K562 (cell line): ENCODE measurements around the gene NUTF2. TPM values are rescaled to one million over a fixed set of nuclear protein-coding genes. Genes with fewer than 3 reads are reported as not detected.

ENCODE experiments used
- ARID2 ChIP-seq: fragments of 450-650 bp; IDR thresholded peaks from 2 replicates; pipeline ENCODE4 v1.6.1; 2017; ENCODE audit warnings: antibody characterized with exemption, mild to moderate bottlenecking
- ATF7 ChIP-seq: fragments of 450-650 bp; IDR thresholded peaks from 2 replicates; pipeline ENCODE4 v1.7.1; 2014; ENCODE audit warnings: mild to moderate bottlenecking, moderate library complexity
- CEBPB ChIP-seq: fragments of 450-650 bp; IDR thresholded peaks from 2 replicates; pipeline ENCODE4 v1.6.1; 2016; ENCODE audit warnings: missing genetic modification characterization, missing compliant biosample characterization
- POLR2H ChIP-seq: IDR thresholded peaks from 2 replicates; pipeline ENCODE4 v1.6.1; 2016; ENCODE audit warnings: missing genetic modification characterization, low read depth, mild to moderate bottlenecking, control low read depth, missing compliant biosample characterization, moderate library complexity
- POLR3G ChIP-seq: IDR thresholded peaks from 2 replicates; pipeline ENCODE4 v1.6.1; 2011; ENCODE audit not compliant: insufficient read length, insufficient replicate concordance; ENCODE audit errors: extremely low read depth
- RFX5 ChIP-seq: IDR thresholded peaks from 2 replicates; pipeline ENCODE4 v1.6.1; 2011; ENCODE audit warnings: low read depth, mild to moderate bottlenecking, improper control_type of control experiment, low read length
- RFX7 ChIP-seq: fragments of 250-450 bp; sonication (Bioruptor Pico); IDR thresholded peaks from 2 replicates; pipeline ENCODE4 v1.5.1; 2021; ENCODE audit warnings: mild to moderate bottlenecking
- SMAD1 ChIP-seq: fragments of 150-350 bp; IDR thresholded peaks from 2 replicates; pipeline ENCODE4 v1.6.1; 2014; ENCODE audit warnings: low read length, low read depth; ENCODE audit not compliant: partially characterized antibody
- TCF7L2 ChIP-seq: fragments of 150-350 bp; IDR thresholded peaks from 2 replicates; pipeline ENCODE4 v1.6.1; 2016; ENCODE audit warnings: low read depth, mild to moderate bottlenecking, low read length, moderate library complexity
- ZNF217 ChIP-seq: sonication (generic); formaldehyde crosslinking; IDR thresholded peaks from 2 replicates; pipeline ENCODE4 v1.8.0; 2022; ENCODE audit warnings: mild to moderate bottlenecking, missing genetic modification reagents
- ZNF444 ChIP-seq: fragments of 250-450 bp; sonication (Bioruptor Pico); IDR thresholded peaks from 2 replicates; pipeline ENCODE4 v1.4.0; 2020; ENCODE audit warnings: mild to moderate bottlenecking, moderate library complexity
- ZNF778 ChIP-seq: fragments of 450-650 bp; formaldehyde crosslinking; IDR thresholded peaks from 2 replicates; pipeline ENCODE4 v1.4.0; 2020; ENCODE audit warnings: mild to moderate bottlenecking, moderate library complexity
- polyA plus RNA-seq, 8 experiments: library from polyadenylated mRNA; depleted of rRNA in 4 of 8; stranded (reverse) in 5 of 8; unstranded in 3 of 8; fragments of >200 nt; fragmentation: Nextera tagmentation in 2 of 8; fragmentation: Illumina TruSeq in 1 of 8; extraction: Ambion mirVana in 2 of 8; extraction: Trizol in 1 of 8; gene quantifications; 2 replicates each; pipeline versions ENCODE4 v1.2.1 to v1.2.3, GENCODE V29; 2011 to 2014; ENCODE audit warnings: inconsistent platforms in 1 of 8, missing spikeins in 1 of 8
- total RNA-seq, 7 experiments: library from RNA; depleted of rRNA in 6 of 7; stranded (reverse); fragments of >200 nt in 6 of 7; fragmentation: Illumina TruSeq in 2 of 7; extraction: Trizol in 2 of 7; gene quantifications; 2 replicates each; pipeline versions ENCODE4 v1.2.1 to v1.2.3, GENCODE V29; 2011 to 2021; ENCODE audit warnings: low replicate concordance in 1 of 7
- TF ChIP-seq, protein P1 (sequence below): fragments of 200-800 bp; sonication (Bioruptor generic); IDR thresholded peaks from 2 replicates; pipeline ENCODE4 v1.6.1; 2017; ENCODE audit warnings: missing genetic modification characterization, missing compliant biosample characterization
- TF ChIP-seq, protein P2 (sequence below): fragments of 450-650 bp; IDR thresholded peaks from 2 replicates; pipeline ENCODE4 v1.6.1; 2016; ENCODE audit warnings: missing biosample characterization, missing genetic modification characterization
- TF ChIP-seq, protein P3 (sequence below): sonication (generic); formaldehyde crosslinking; IDR thresholded peaks from 2 replicates; pipeline ENCODE4 v1.8.0; 2022; ENCODE audit warnings: missing genetic modification reagents, mild to moderate bottlenecking, borderline replicate concordance
- TF ChIP-seq, protein P4 (sequence below): fragments of 250-450 bp; sonication (Bioruptor Pico); IDR thresholded peaks from 2 replicates; pipeline ENCODE4 v1.5.0; 2020; ENCODE audit warnings: mild to moderate bottlenecking, borderline replicate concordance
- TF ChIP-seq, protein P5 (sequence below): fragments of 450-650 bp; IDR thresholded peaks from 2 replicates; pipeline ENCODE4 v1.6.1; 2018; ENCODE audit not compliant: partially characterized antibody

The NUTF2 gene
- total and polyA plus RNA-seq, 9 of the 15 experiments (the other 6 are each of a cell fraction or from before 2014, with no cell fraction given): 106 to 248 (median 147) TPM

DNA sequence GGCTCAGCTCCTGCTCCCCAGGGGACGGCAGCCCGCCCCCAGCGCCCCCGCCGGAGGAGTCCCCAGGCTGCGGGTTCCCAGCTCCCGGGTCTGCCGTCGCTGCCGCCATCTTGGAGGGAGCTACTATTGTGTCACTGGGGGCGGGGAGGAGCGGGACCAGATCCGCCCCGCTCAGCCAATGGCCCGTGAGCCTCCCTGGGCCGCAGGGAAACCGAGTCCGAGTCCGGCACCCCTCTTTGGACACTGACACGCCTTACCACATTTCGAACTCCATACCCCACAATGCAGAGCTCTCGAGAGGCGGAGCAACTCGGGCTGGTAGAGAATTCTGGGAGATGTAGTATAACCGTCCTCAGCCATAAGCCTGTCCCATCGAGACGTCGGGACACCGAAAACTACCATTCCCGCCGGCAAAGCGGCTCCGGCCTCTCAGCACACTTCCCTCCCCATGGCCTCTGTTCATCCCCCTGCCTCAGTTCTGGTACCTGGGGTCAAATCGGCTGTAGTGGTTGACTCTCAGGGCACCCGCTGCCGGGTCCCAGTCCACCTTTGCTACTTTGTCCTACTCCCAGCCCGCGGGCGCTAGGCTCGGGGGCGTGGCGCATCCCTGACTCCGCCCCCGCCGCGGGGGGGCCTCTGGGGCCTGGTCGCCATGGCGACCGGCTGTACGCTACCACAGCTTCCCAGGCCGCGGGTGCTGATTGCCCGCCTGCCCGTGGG, 40.1 kb upstream of the NUTF2 start, which contains the start of the genes RANBP10 and TSNAXIP1 (continued):
- TF ChIP-seq, protein P1, sequence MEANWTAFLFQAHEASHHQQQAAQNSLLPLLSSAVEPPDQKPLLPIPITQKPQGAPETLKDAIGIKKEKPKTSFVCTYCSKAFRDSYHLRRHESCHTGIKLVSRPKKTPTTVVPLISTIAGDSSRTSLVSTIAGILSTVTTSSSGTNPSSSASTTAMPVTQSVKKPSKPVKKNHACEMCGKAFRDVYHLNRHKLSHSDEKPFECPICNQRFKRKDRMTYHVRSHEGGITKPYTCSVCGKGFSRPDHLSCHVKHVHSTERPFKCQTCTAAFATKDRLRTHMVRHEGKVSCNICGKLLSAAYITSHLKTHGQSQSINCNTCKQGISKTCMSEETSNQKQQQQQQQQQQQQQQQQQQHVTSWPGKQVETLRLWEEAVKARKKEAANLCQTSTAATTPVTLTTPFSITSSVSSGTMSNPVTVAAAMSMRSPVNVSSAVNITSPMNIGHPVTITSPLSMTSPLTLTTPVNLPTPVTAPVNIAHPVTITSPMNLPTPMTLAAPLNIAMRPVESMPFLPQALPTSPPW: peak; percentile 100
- TF ChIP-seq ZNF217 (CRISPR knock-in tag) (no peak), POLR2H (tag) (no peak), RFX7 (CRISPR knock-in tag) (no peak), RFX5 (no peak), ZNF444 (no peak), ZNF778 (CRISPR knock-in tag) (no peak), SMAD1 (no peak), CEBPB (tag) (peak; percentile 91), ARID2 (no peak), POLR3G (no peak), TCF7L2 (no peak), ATF7 (peak; percentile 71; the same call in 1 of the 2 replicates)
- TF ChIP-seq, protein P2, sequence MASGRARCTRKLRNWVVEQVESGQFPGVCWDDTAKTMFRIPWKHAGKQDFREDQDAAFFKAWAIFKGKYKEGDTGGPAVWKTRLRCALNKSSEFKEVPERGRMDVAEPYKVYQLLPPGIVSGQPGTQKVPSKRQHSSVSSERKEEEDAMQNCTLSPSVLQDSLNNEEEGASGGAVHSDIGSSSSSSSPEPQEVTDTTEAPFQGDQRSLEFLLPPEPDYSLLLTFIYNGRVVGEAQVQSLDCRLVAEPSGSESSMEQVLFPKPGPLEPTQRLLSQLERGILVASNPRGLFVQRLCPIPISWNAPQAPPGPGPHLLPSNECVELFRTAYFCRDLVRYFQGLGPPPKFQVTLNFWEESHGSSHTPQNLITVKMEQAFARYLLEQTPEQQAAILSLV: peak; percentile 19; the same call in 1 of the 2 replicates
- TF ChIP-seq, protein P3, sequence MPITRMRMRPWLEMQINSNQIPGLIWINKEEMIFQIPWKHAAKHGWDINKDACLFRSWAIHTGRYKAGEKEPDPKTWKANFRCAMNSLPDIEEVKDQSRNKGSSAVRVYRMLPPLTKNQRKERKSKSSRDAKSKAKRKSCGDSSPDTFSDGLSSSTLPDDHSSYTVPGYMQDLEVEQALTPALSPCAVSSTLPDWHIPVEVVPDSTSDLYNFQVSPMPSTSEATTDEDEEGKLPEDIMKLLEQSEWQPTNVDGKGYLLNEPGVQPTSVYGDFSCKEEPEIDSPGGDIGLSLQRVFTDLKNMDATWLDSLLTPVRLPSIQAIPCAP (CRISPR knock-in tag): no peak
- TF ChIP-seq, protein P4, sequence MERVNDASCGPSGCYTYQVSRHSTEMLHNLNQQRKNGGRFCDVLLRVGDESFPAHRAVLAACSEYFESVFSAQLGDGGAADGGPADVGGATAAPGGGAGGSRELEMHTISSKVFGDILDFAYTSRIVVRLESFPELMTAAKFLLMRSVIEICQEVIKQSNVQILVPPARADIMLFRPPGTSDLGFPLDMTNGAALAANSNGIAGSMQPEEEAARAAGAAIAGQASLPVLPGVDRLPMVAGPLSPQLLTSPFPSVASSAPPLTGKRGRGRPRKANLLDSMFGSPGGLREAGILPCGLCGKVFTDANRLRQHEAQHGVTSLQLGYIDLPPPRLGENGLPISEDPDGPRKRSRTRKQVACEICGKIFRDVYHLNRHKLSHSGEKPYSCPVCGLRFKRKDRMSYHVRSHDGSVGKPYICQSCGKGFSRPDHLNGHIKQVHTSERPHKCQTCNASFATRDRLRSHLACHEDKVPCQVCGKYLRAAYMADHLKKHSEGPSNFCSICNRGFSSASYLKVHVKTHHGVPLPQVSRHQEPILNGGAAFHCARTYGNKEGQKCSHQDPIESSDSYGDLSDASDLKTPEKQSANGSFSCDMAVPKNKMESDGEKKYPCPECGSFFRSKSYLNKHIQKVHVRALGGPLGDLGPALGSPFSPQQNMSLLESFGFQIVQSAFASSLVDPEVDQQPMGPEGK (CRISPR knock-in tag): no peak
- TF ChIP-seq, protein P5, sequence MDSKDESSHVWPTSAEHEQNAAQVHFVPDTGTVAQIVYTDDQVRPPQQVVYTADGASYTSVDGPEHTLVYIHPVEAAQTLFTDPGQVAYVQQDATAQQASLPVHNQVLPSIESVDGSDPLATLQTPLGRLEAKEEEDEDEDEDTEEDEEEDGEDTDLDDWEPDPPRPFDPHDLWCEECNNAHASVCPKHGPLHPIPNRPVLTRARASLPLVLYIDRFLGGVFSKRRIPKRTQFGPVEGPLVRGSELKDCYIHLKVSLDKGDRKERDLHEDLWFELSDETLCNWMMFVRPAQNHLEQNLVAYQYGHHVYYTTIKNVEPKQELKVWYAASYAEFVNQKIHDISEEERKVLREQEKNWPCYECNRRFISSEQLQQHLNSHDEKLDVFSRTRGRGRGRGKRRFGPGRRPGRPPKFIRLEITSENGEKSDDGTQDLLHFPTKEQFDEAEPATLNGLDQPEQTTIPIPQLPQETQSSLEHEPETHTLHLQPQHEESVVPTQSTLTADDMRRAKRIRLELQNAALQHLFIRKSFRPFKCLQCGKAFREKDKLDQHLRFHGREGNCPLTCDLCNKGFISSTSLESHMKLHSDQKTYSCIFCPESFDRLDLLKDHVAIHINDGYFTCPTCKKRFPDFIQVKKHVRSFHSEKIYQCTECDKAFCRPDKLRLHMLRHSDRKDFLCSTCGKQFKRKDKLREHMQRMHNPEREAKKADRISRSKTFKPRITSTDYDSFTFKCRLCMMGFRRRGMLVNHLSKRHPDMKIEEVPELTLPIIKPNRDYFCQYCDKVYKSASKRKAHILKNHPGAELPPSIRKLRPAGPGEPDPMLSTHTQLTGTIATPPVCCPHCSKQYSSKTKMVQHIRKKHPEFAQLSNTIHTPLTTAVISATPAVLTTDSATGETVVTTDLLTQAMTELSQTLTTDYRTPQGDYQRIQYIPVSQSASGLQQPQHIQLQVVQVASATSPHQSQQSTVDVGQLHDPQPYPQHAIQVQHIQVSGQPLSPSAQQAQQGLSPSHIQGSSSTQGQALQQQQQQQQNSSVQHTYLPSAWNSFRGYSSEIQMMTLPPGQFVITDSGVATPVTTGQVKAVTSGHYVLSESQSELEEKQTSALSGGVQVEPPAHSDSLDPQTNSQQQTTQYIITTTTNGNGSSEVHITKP: peak; percentile 89
